ENCODE measurements around the gene HSPB7.
A peak's percentile ranks its signal among the peaks of the same experiment; 100 is the strongest.

The HSPB7 gene

GRCh38 chr1:16014509-16015482 lies 3.0 kb downstream of the HSPB7 start:
- DNase-seq (ENCODE audit: low spot score): no peak
- TF ChIP-seq CTCF (IDR thresholded peaks at IDR 0.05; ENCODE audit: extremely low read depth, insufficient read depth, missing control alignments): no peak
- in situ Hi-C loops (cut with MboI; ENCODE audit: low pct_unique_long_range_greater_than_20kb, low sequenced_read_pairs, unreplicated experiment): no loop called here

GRCh38 chr1:16013908-16014258 lies 4.0 kb downstream of the HSPB7 start:
- DNase-seq (ENCODE audit: low spot score): no peak
- in situ Hi-C loops (cut with MboI; ENCODE audit: low pct_unique_long_range_greater_than_20kb, low sequenced_read_pairs, unreplicated experiment): no loop called here
- TF ChIP-seq CTCF (IDR thresholded peaks at IDR 0.05; ENCODE audit: extremely low read depth, insufficient read depth, missing control alignments): no peak

GRCh38 chr1:16013220-16013907 lies 4.5 kb downstream of the HSPB7 start:
- DNase-seq (ENCODE audit: low spot score): peak; percentile 76
- in situ Hi-C loops (cut with MboI; ENCODE audit: low pct_unique_long_range_greater_than_20kb, low sequenced_read_pairs, unreplicated experiment): no loop called here

GRCh38 chr1:16012590-16013219 lies 5.1 kb downstream of the HSPB7 start:
- in situ Hi-C loops (cut with MboI; ENCODE audit: low pct_unique_long_range_greater_than_20kb, low sequenced_read_pairs, unreplicated experiment): no loop called here
- DNase-seq (ENCODE audit: low spot score): peak; percentile 79
- TF ChIP-seq CTCF (IDR thresholded peaks at IDR 0.05; ENCODE audit: extremely low read depth, insufficient read depth, missing control alignments): no peak

More at GRCh38 chr1:16013220-16013907, 4.5 kb downstream of the HSPB7 start:
- no peak for TF ChIP-seq CTCF (IDR thresholded peaks at IDR 0.05; ENCODE audit: extremely low read depth, insufficient read depth, missing control alignments)

- in situ Hi-C loops (cut with MboI; ENCODE audit: low pct_unique_long_range_greater_than_20kb, low sequenced_read_pairs, unreplicated experiment): no loop called here
- DNase-seq (ENCODE audit: low spot score): no peak
- no peak for TF ChIP-seq CTCF (IDR thresholded peaks at IDR 0.05; ENCODE audit: extremely low read depth, insufficient read depth, missing control alignments)
These were observed 5.8 kb downstream of the HSPB7 start for GRCh38 chr1:16011936-16012589.

GRCh38 chr1:16010837-16011236 lies 7.0 kb downstream of the HSPB7 start:
- no peak for DNase-seq (ENCODE audit: low spot score)
- in situ Hi-C loops (cut with MboI; ENCODE audit: low pct_unique_long_range_greater_than_20kb, low sequenced_read_pairs, unreplicated experiment): no loop called here
- TF ChIP-seq CTCF (IDR thresholded peaks at IDR 0.05; ENCODE audit: extremely low read depth, insufficient read depth, missing control alignments): no peak

Measured in GM13977 (cell line).